AG10803 (cell line): Measurements from ENCODE around the gene FRS2.

ENCODE experiments used
- DNase-seq: peaks from one replicate; pipeline ENCODE4 v3.0.0; 2010; ENCODE audit warnings: low read depth
- H3K4me3 ChIP-seq: 2 replicates; pipeline ENCODE4 v1.5.1; 2011; ENCODE audit warnings: mild to moderate bottlenecking, low read length, control low read depth
- TF ChIP-seq, protein P1 (sequence below): conservative IDR thresholded peaks from 2 replicates; pipeline ENCODE4 v1.5.1; 2011; ENCODE audit warnings: mild to moderate bottlenecking, low read length, control low read depth, inconsistent platforms

FRS2 gene

DNA sequence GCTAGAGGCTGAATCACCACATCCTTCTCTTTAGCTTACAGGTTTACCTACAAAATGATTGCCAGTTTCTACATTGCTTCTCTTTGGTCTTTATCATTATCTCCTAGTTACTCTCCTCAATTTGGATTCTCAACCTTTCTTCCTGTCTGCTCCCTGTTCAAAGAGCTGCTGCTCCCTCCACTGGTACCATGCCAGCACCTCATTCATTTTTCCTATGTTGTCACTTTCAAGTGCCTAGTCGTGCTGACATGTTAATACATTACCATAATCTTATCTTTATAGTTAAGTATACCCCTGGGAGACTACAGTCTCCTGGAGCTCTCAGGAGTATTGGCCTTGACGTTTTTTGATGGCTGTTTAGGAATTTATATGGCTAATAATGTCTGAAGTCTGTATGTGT, 14.2 kb downstream of the FRS2 start:
- TF ChIP-seq, protein P1, sequence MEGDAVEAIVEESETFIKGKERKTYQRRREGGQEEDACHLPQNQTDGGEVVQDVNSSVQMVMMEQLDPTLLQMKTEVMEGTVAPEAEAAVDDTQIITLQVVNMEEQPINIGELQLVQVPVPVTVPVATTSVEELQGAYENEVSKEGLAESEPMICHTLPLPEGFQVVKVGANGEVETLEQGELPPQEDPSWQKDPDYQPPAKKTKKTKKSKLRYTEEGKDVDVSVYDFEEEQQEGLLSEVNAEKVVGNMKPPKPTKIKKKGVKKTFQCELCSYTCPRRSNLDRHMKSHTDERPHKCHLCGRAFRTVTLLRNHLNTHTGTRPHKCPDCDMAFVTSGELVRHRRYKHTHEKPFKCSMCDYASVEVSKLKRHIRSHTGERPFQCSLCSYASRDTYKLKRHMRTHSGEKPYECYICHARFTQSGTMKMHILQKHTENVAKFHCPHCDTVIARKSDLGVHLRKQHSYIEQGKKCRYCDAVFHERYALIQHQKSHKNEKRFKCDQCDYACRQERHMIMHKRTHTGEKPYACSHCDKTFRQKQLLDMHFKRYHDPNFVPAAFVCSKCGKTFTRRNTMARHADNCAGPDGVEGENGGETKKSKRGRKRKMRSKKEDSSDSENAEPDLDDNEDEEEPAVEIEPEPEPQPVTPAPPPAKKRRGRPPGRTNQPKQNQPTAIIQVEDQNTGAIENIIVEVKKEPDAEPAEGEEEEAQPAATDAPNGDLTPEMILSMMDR: no peak
- DNase-seq: no peak
- H3K4me3 ChIP-seq: no peak overlapping the region

DNA sequence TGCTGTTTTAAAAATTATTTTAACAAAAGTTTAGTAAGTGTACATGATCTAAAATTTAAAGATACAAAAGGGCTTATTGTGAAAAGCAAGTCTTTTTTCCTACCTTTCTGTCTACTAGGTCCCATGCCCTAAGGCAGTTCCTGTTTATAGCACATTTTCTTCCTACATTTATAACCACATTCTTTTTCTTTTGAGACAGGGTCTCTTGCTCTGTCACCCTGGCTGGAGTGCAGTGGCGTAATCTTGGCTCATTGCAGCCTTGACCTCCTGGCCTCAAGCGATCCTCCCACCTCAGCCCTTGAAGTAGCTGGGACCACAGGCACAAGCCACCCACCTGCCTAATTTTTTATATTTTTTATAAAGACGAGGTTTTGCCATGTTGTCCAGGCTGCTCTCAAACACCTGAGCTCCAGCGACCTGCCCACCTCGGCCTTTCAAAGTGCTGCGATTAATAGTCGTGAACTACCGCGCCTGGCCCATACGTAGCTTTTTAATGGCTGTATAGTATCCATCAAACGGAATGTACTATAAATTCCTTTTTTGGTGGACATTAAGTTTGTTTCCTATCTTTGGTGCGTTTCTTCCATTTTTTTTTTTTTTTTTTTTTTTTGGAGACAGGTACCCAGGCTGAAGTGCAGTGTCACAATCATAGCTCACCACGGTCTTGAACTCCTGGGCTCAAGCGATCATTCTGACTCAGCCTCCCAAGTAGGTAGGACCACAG, 20.9 kb downstream of the FRS2 start:
- TF ChIP-seq, protein P1: no peak
- no peak overlapping the region for H3K4me3 ChIP-seq
- DNase-seq: no peak

DNA sequence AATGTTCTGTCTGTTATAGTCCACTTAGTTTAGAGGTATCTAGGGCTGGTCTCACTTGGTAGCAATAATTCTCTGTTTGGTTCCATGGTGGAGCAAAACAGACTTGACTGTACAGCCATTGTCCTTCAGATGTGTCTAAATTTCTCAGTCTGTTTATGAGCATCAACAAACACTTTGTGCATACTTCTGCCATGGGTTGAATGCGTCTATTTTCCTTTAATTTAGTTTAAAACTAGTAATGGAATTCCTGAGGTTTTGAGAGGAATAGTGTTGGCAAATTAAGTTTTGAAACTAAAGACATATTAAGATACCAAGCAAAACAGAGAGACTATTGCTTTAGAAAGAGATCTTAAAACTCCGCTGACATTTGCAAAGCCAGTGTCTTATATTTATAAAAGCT, 22.6 kb downstream of the FRS2 start:
- H3K4me3 ChIP-seq: no peak overlapping the region
- no peak for DNase-seq
- TF ChIP-seq, protein P1: no peak

DNA sequence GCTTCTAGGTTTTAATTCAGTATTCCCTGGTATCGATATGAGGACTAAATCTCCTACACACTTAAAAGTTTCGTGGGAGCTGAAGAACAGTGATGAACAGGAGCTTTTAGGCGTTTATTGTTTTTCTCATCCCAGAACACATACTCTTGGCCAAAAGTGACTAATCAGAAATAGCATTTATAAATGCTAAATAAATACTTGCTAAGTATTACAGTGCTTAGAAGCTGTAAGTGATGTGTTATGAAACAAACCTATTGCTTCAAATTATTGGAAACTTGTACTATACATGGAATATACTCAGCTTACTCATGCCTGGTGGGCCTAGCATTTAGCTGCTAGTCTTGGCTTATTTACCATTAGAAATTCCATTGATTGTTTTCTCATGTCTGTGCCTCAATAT, 24.9 kb downstream of the FRS2 start:
- TF ChIP-seq, protein P1: no peak
- DNase-seq: no peak
- H3K4me3 ChIP-seq: no peak overlapping the region

- TF ChIP-seq, protein P1: no peak
- DNase-seq: no peak
- no peak overlapping the region for H3K4me3 ChIP-seq
Measured at GRCh38 chr12:69497308-69498026, 27.3 kb downstream of the FRS2 start.

DNA sequence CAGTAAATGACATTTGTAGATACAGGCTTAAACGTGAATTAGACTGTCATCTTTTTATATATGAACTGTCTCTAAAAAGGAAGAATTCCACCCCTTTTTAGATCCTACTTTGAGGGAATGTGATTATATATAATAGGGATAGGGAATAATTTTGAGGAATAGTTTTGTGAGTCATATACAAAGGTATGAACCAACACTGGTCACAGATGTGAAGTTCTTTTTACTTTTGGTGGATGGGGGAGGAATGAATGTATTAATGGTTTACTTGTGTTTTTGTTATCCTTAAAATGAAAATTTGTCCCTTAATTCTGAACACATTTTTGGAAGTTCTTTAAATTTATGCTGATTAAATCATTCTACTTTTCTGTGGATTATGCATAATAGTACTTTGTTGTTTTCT, 30.4 kb downstream of the FRS2 start:
- no peak overlapping the region for H3K4me3 ChIP-seq
- peak; percentile 50 for DNase-seq
- TF ChIP-seq, protein P1: no peak
